ENCODE data around the gene GP2.

GP2 gene

GRCh38 chr16:20302389-20302788 lies 24.9 kb downstream of the GP2 start:
- DNase-seq = no peak

GRCh38 chr16:20301840-20302239 lies 25.5 kb downstream of the GP2 start:
- DNase-seq = no peak

- DNase-seq = peak; percentile 33
Measured at GRCh38 chr16:20300312-20301097, 26.8 kb downstream of the GP2 start.

GRCh38 chr16:20298452-20298851 lies 28.9 kb downstream of the GP2 start:
- no peak for DNase-seq

GRCh38 chr16:20291208-20292206 lies 35.8 kb downstream of the GP2 start:
- no peak for DNase-seq

- DNase-seq = no peak
Measured at GRCh38 chr16:20289571-20289970, 37.7 kb downstream of the GP2 start.

GRCh38 chr16:20285993-20286499 lies 41.3 kb downstream of the GP2 start:
- DNase-seq = no peak

- DNase-seq = no peak
Measured at GRCh38 chr16:20280259-20280658, 47.1 kb downstream of the GP2 start.

- DNase-seq = no peak
Measured at GRCh38 chr16:20271893-20272292, 55.4 kb downstream of the GP2 start.

- DNase-seq = no peak
Measured at GRCh38 chr16:20268409-20268808, 58.9 kb downstream of the GP2 start.

GRCh38 chr16:20265019-20265418 lies 62.3 kb downstream of the GP2 start:
- no peak for DNase-seq

GRCh38 chr16:20263138-20263855 lies 64.0 kb downstream of the GP2 start:
- no peak for DNase-seq

GRCh38 chr16:20262248-20262647 lies 65.1 kb downstream of the GP2 start:
- no peak for DNase-seq

GRCh38 chr16:20260215-20261009 lies 66.9 kb downstream of the GP2 start:
- DNase-seq = no peak

All from NCI-H510A (cell line).